CD14-positive monocyte (primary cell): ENCODE measurements around the gene C4orf46. TPM values are rescaled to one million over a fixed set of nuclear protein-coding genes. Genes with fewer than 3 reads are reported as not detected.

Source experiments
- DNase-seq, 3 donors: peaks; one replicate each; pipeline ENCODE4 v3.0.0-alpha.2; 2011 to 2022
- H2AFZ ChIP-seq: 2 replicates; pipeline ENCODE4 v1.6.0; 2012; ENCODE audit warnings: mild to moderate bottlenecking, low read depth, low read length, inconsistent platforms; ENCODE audit not compliant: insufficient read depth, poor library complexity, severe bottlenecking
- H3K27ac ChIP-seq, 2 donors: 1 replicate in 1 of 2; 2 replicates in 1 of 2; pipeline ENCODE4 v1.5.1; 2012 to 2013; ENCODE audit warnings: low read length in 2 of 2, control low read depth in 1 of 2, inconsistent platforms in 1 of 2, low read depth in 1 of 2, mild to moderate bottlenecking in 1 of 2
- H3K27me3 ChIP-seq, 2 donors: one replicate each; pipeline versions ENCODE4 v1.6.0 to v1.6.1; 2011 to 2013; ENCODE audit warnings: low read length in 2 of 2; ENCODE audit not compliant: control insufficient read depth in 2 of 2, insufficient read depth in 2 of 2
- H3K36me3 ChIP-seq, 2 donors: replicated peaks in 1 of 2; 1 replicate in 1 of 2; 2 replicates in 1 of 2; pipeline versions ENCODE4 v1.5.1 to v1.6.1; 2012 to 2013; ENCODE audit warnings: low read length in 2 of 2, control low read depth in 1 of 2, inconsistent platforms in 1 of 2, mild to moderate bottlenecking in 1 of 2; ENCODE audit not compliant: insufficient read depth in 2 of 2, control insufficient read depth in 1 of 2
- H3K4me1 ChIP-seq, 2 donors: 1 replicate in 1 of 2; 2 replicates in 1 of 2; pipeline versions ENCODE4 v1.5.1 to v1.6.1; 2012 to 2013; ENCODE audit warnings: low read length in 2 of 2, control low read depth in 1 of 2, inconsistent platforms in 1 of 2, mild to moderate bottlenecking in 1 of 2, moderate library complexity in 1 of 2; ENCODE audit not compliant: insufficient read depth in 2 of 2, control insufficient read depth in 1 of 2
- H3K4me2 ChIP-seq: replicated peaks from 2 replicates; pipeline ENCODE3; 2012; ENCODE audit warnings: low read length, moderate library complexity, mild to moderate bottlenecking; ENCODE audit not compliant: poor library complexity, severe bottlenecking; ENCODE audit errors: extremely low read depth
- H3K4me3 ChIP-seq, 3 experiments: fragments of 200-600 bp in 1 of 3; sonication (generic) in 1 of 3; replicated peaks in 1 of 3; 1 replicate in 2 of 3; 2 replicates in 1 of 3; pipeline ENCODE4 v1.5.1; 2011 to 2013; ENCODE audit warnings: low read length in 3 of 3, mild to moderate bottlenecking in 3 of 3, control low read depth in 2 of 3, low read depth in 2 of 3, inconsistent platforms in 1 of 3, moderate library complexity in 1 of 3
- H3K79me2 ChIP-seq: 2 replicates; pipeline ENCODE4 v1.6.0; 2012; ENCODE audit warnings: mild to moderate bottlenecking, control low read depth, inconsistent platforms, low read length, moderate library complexity; ENCODE audit not compliant: insufficient read depth
- H3K9ac ChIP-seq: 2 replicates; pipeline ENCODE4 v1.6.0; 2017; ENCODE audit warnings: low read length, mild to moderate bottlenecking; ENCODE audit not compliant: insufficient read depth, poor library complexity, severe bottlenecking
- H3K9me3 ChIP-seq, 2 donors: replicated peaks in 1 of 2; 1 replicate in 1 of 2; 2 replicates in 1 of 2; pipeline versions ENCODE4 v1.5.1 to v1.6.1; 2012 to 2013; ENCODE audit warnings: low read length in 2 of 2, control low read depth in 1 of 2; ENCODE audit not compliant: control insufficient read depth in 1 of 2, insufficient read depth in 1 of 2
- H4K20me1 ChIP-seq: 2 replicates; pipeline ENCODE4 v1.6.0; 2012; ENCODE audit warnings: mild to moderate bottlenecking, low read length, control low read depth, moderate library complexity; ENCODE audit not compliant: insufficient read depth
- H3K27ac Mint-ChIP-seq, 7 donors: one replicate each; pipeline ENCODE4 v1.8.0; 2020; ENCODE audit warnings: mild to moderate bottlenecking in 7 of 7, mixed read lengths in 7 of 7, moderate library complexity in 6 of 7, inconsistent platforms in 2 of 7
- H3K27me3 Mint-ChIP-seq, 3 donors: one replicate each; pipeline ENCODE4 v1.8.0; 2021 to 2022; ENCODE audit warnings: low read depth in 3 of 3, mild to moderate bottlenecking in 3 of 3, mixed read lengths in 3 of 3, moderate library complexity in 3 of 3, inconsistent platforms in 1 of 3
- H3K36me3 Mint-ChIP-seq, 2 donors: one replicate each; pipeline ENCODE4 v1.8.0; 2020; ENCODE audit warnings: mixed read lengths in 2 of 2, inconsistent platforms in 1 of 2, mild to moderate bottlenecking in 1 of 2
- H3K4me1 Mint-ChIP-seq: one replicate; pipeline ENCODE4 v1.8.0; 2020; ENCODE audit warnings: mild to moderate bottlenecking, mixed read lengths
- H3K4me3 Mint-ChIP-seq, 2 donors: one replicate each; pipeline ENCODE4 v1.8.0; 2020; ENCODE audit warnings: mild to moderate bottlenecking in 2 of 2, mixed read lengths in 2 of 2, moderate library complexity in 1 of 2
- H3K9me3 Mint-ChIP-seq, 7 donors: one replicate each; pipeline ENCODE4 v1.8.0; 2020 to 2022; ENCODE audit warnings: mixed read lengths in 7 of 7, mild to moderate bottlenecking in 6 of 7, moderate library complexity in 6 of 7, inconsistent platforms in 2 of 7
- CTCF ChIP-seq: fragments of 200-600 bp; IDR thresholded peaks from one replicate; pipeline ENCODE4 v1.8.0; 2022; ENCODE audit warnings: antibody characterized with exemption, mild to moderate bottlenecking
- WGBS: methylation state at CpG from one replicate; pipeline ENCODE4 v1.1.5; 2013; ENCODE audit warnings: missing lambda C conversion rate; ENCODE audit not compliant: insufficient coverage; 5-methylcytosine and 5-hydroxymethylcytosine counted together
- intact Hi-C, 2 donors: fragments of 100-400 bp; cut with micrococcal nuclease; formaldehyde crosslinking; loops; one replicate each; pipeline versions ENCODE4 v1.15.0 to v1.15.1; 2023
- polyA plus RNA-seq, 3 donors: library from polyadenylated mRNA; depleted of rRNA in 1 of 3; unstranded in 2 of 3; stranded (reverse) in 1 of 3; fragments of 300-500 nt in 2 of 3; fragments of >200 nt in 1 of 3; fragmentation: Illumina TruSeq in 2 of 3; gene quantifications; 1 replicate in 2 of 3; 2 replicates in 1 of 3; pipeline ENCODE4 v1.2.3, GENCODE V29; 2012 to 2021

Gene C4orf46
- polyA plus RNA-seq, 3 donors = 4.3 to 7.6 (median 5.4) TPM

- H3K27ac ChIP-seq = no peak overlapping the region
- H3K27me3 ChIP-seq = no peaks in the 10 kb centered on the region
- no peaks in the 10 kb centered on the region for H3K79me2 ChIP-seq
- no peaks in the 10 kb centered on the region for H3K36me3 ChIP-seq
- 100% methylated on average over 2 of the region's 4 CpGs for WGBS
- TF ChIP-seq CTCF = no peak
- peaks cover 0 to 5% of the 10 kb centered on the region in 2 donors for H3K4me1 ChIP-seq
- H4K20me1 ChIP-seq = no peaks in the 10 kb centered on the region
- H2AFZ ChIP-seq = no peak overlapping the region
- DNase-seq = no peak
- Mint-ChIP-seq H3K27ac (no peak overlapping the region), H3K27me3 (no peaks in the 10 kb centered on the region), H3K36me3 (no peaks in the 10 kb centered on the region), H3K4me3 (no peak overlapping the region), H3K4me1 (peaks cover 10% of the 10 kb centered on the region), H3K9me3 (peaks cover 0 to 3% (median 0%) of the 10 kb centered on the region in 7 donors)
- intact Hi-C loops = no loop called here
- no peaks in the 10 kb centered on the region for H3K9me3 ChIP-seq
- H3K4me2 ChIP-seq = no peak overlapping the region
- H3K4me3 ChIP-seq = no peak overlapping the region
- H3K9ac ChIP-seq = no peak overlapping the region
These were observed 22.5 kb downstream of the C4orf46 start for GRCh38 chr4:158649111-158649680.

- Histone ChIP-seq H3K9me3 (no peaks in the 10 kb centered on the region), H3K79me2 (no peaks in the 10 kb centered on the region), H3K4me2 (no peak overlapping the region), H3K27me3 (no peaks in the 10 kb centered on the region), H3K4me1 (no peaks in the 10 kb centered on the region), H3K36me3 (no peaks in the 10 kb centered on the region), H2AFZ (no peak overlapping the region), H3K27ac (no peak overlapping the region), H4K20me1 (no peaks in the 10 kb centered on the region), H3K4me3 (no peak overlapping the region), H3K9ac (no peak overlapping the region)
- Mint-ChIP-seq H3K4me1 (peaks cover 3% of the 10 kb centered on the region), H3K27ac (no peak overlapping the region), H3K9me3 (peaks cover 0 to 6% (median 4%) of the 10 kb centered on the region in 7 donors), H3K4me3 (no peak overlapping the region), H3K36me3 (peaks cover 0 to 4% of the 10 kb centered on the region in 2 donors), H3K27me3 (no peaks in the 10 kb centered on the region)
- no peak for TF ChIP-seq CTCF
- no CpG with 5 or more reads among the region's 3 CpGs for WGBS
- intact Hi-C loops = no loop called here
- DNase-seq = no peak
These were observed 26.9 kb downstream of the C4orf46 start for GRCh38 chr4:158644760-158645159.
